ENCODE measurements around the gene DDX10. TPM values are rescaled to one million over a fixed set of nuclear protein-coding genes. Genes with fewer than 3 reads are reported as not detected.

Gene DDX10
- total RNA-seq, 1 donor from 2014 or later = 32.2 TPM

- H3K9ac ChIP-seq (ENCODE audit: low read length) = no peak overlapping the region
- Mint-ChIP-seq H3K4me1 (ENCODE audit: low read depth, unreplicated experiment) (peaks cover 7% of the 10 kb centered on the region), H3K9me3 (ENCODE audit: unreplicated experiment) (no peaks in the 10 kb centered on the region), H3K36me3 (ENCODE audit: low read depth, unreplicated experiment) (no peaks in the 10 kb centered on the region), H3K27me3 (ENCODE audit: low read depth, unreplicated experiment) (no peaks in the 10 kb centered on the region), H3K4me3 (ENCODE audit: unreplicated experiment) (no peak overlapping the region), H3K27ac (ENCODE audit: unreplicated experiment) (no peak overlapping the region)
- H3K36me3 ChIP-seq (ENCODE audit: insufficient read depth, low read length) = no peaks in the 10 kb centered on the region
- no peak overlapping the region for H3K4me2 ChIP-seq (ENCODE audit: low read length)
- no peak overlapping the region for H3K4me3 ChIP-seq (ENCODE audit: insufficient read depth, low read depth, low read length)
- no peaks in the 10 kb centered on the region for H3K4me1 ChIP-seq (ENCODE audit: insufficient read depth, low read length)
- H2AFZ ChIP-seq (ENCODE audit: low read depth, low read length) = no peak overlapping the region
- DNase-seq (ENCODE audit: low read depth) (no peak), FAIRE-seq (no peak)
- H4K20me1 ChIP-seq (ENCODE audit: insufficient read depth, low read length) = peaks cover 11% of the 10 kb centered on the region
- no peak overlapping the region for H3K27ac ChIP-seq (ENCODE audit: low read depth, low read length)
- TF ChIP-seq CTCF (IDR thresholded peaks at IDR 0.05; ENCODE audit: insufficient read depth, low read depth, low read length) (no peak), EZH2 (IDR thresholded peaks at IDR 0.05; ENCODE audit: insufficient read depth, low read length) (no peak)
- H3K79me2 ChIP-seq (ENCODE audit: insufficient read depth, low read length) = peaks cover 52% of the 10 kb centered on the region
- H3K27me3 ChIP-seq (ENCODE audit: insufficient read depth, low read length) = no peaks in the 10 kb centered on the region
- H3K9me3 ChIP-seq (ENCODE audit: insufficient read depth, low read depth, low read length) = no peaks in the 10 kb centered on the region
These were observed 125.8 kb downstream of the DDX10 start for GRCh38 chr11:108790501-108791299.

GRCh38 chr11:108793138-108793537 is 128.3 kb downstream of the DDX10 start:
- Histone ChIP-seq H3K27me3 (ENCODE audit: insufficient read depth, low read length) (no peaks in the 10 kb centered on the region), H3K9me3 (ENCODE audit: insufficient read depth, low read depth, low read length) (no peaks in the 10 kb centered on the region), H4K20me1 (ENCODE audit: insufficient read depth, low read length) (peaks cover 6% of the 10 kb centered on the region), H2AFZ (ENCODE audit: low read depth, low read length) (no peak overlapping the region), H3K4me2 (ENCODE audit: low read length) (no peak overlapping the region), H3K4me1 (ENCODE audit: insufficient read depth, low read length) (no peaks in the 10 kb centered on the region), H3K4me3 (ENCODE audit: insufficient read depth, low read depth, low read length) (no peak overlapping the region), H3K79me2 (ENCODE audit: insufficient read depth, low read length) (peaks cover 46% of the 10 kb centered on the region), H3K9ac (ENCODE audit: low read length) (no peak overlapping the region), H3K27ac (ENCODE audit: low read depth, low read length) (no peak overlapping the region), H3K36me3 (ENCODE audit: insufficient read depth, low read length) (no peaks in the 10 kb centered on the region)
- H3K9me3 Mint-ChIP-seq (ENCODE audit: unreplicated experiment) = no peaks in the 10 kb centered on the region
- H3K4me3 Mint-ChIP-seq (ENCODE audit: unreplicated experiment) = no peak overlapping the region
- FAIRE-seq = no peak
- peaks cover 4% of the 10 kb centered on the region for H3K4me1 Mint-ChIP-seq (ENCODE audit: low read depth, unreplicated experiment)
- no peak for DNase-seq (ENCODE audit: low read depth)
- TF ChIP-seq CTCF (IDR thresholded peaks at IDR 0.05; ENCODE audit: insufficient read depth, low read depth, low read length) (no peak), EZH2 (IDR thresholded peaks at IDR 0.05; ENCODE audit: insufficient read depth, low read length) (no peak)
- H3K27ac Mint-ChIP-seq (ENCODE audit: unreplicated experiment) = no peak overlapping the region
- H3K36me3 Mint-ChIP-seq (ENCODE audit: low read depth, unreplicated experiment) = no peaks in the 10 kb centered on the region
- no peaks in the 10 kb centered on the region for H3K27me3 Mint-ChIP-seq (ENCODE audit: low read depth, unreplicated experiment)

DNA sequence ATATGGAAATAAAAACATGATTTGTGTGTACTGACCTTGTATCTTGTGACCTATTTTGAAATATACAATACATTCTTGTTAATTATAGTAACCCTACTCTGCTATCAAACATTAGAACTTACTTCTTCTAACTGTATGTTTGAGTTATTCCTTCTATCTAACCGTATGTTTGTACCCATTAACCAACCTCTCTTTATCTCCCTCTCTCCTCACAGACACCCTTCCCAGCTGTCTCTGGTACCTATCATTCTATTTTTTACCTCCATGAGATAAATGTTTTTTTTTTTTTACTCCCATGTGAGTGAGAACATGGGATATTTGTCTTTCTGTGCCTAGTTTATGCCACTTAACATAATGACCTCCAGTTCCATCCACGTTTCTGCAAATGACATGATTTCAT is 128.7 kb downstream of the DDX10 start:
- no peak overlapping the region for H3K4me3 Mint-ChIP-seq (ENCODE audit: unreplicated experiment)
- H3K27ac ChIP-seq (ENCODE audit: low read depth, low read length) = no peak overlapping the region
- H3K79me2 ChIP-seq (ENCODE audit: insufficient read depth, low read length) = peaks cover 42% of the 10 kb centered on the region
- no peaks in the 10 kb centered on the region for H3K36me3 Mint-ChIP-seq (ENCODE audit: low read depth, unreplicated experiment)
- H2AFZ ChIP-seq (ENCODE audit: low read depth, low read length) = no peak overlapping the region
- H3K4me1 Mint-ChIP-seq (ENCODE audit: low read depth, unreplicated experiment) = peaks cover 2% of the 10 kb centered on the region
- no peak overlapping the region for H3K27ac Mint-ChIP-seq (ENCODE audit: unreplicated experiment)
- no peaks in the 10 kb centered on the region for H3K4me1 ChIP-seq (ENCODE audit: insufficient read depth, low read length)
- no peak overlapping the region for H3K4me2 ChIP-seq (ENCODE audit: low read length)
- no peaks in the 10 kb centered on the region for H3K27me3 ChIP-seq (ENCODE audit: insufficient read depth, low read length)
- H4K20me1 ChIP-seq (ENCODE audit: insufficient read depth, low read length) = peaks cover 5% of the 10 kb centered on the region
- H3K9ac ChIP-seq (ENCODE audit: low read length) = no peak overlapping the region
- H3K27me3 Mint-ChIP-seq (ENCODE audit: low read depth, unreplicated experiment) = no peaks in the 10 kb centered on the region
- H3K9me3 Mint-ChIP-seq (ENCODE audit: unreplicated experiment) = no peaks in the 10 kb centered on the region
- TF ChIP-seq CTCF (IDR thresholded peaks at IDR 0.05; ENCODE audit: insufficient read depth, low read depth, low read length) (no peak), EZH2 (IDR thresholded peaks at IDR 0.05; ENCODE audit: insufficient read depth, low read length) (no peak)
- H3K4me3 ChIP-seq (ENCODE audit: insufficient read depth, low read depth, low read length) = no peak overlapping the region
- no peak for FAIRE-seq
- H3K9me3 ChIP-seq (ENCODE audit: insufficient read depth, low read depth, low read length) = no peaks in the 10 kb centered on the region
- no peaks in the 10 kb centered on the region for H3K36me3 ChIP-seq (ENCODE audit: insufficient read depth, low read length)
- DNase-seq (ENCODE audit: low read depth) = no peak
